ACC112 (cell line): ENCODE results near the gene LYRM2.

Source experiments
- H2AFZ ChIP-seq: fragments of 200-600 bp; sonication (generic); one replicate; pipeline ENCODE4 v1.6.0; 2017; ENCODE audit warnings: antibody characterized with exemption, low read length; ENCODE audit not compliant: unreplicated experiment
- H3K27ac ChIP-seq: fragments of 200-600 bp; sonication (generic); 2 replicates; pipeline ENCODE4 v1.5.1; 2014; ENCODE audit warnings: low read depth, mild to moderate bottlenecking, antibody characterized with exemption, low read length, moderate library complexity
- H3K27me3 ChIP-seq: fragments of 200-600 bp; sonication (generic); 2 replicates; pipeline ENCODE4 v1.6.1; 2014; ENCODE audit warnings: mild to moderate bottlenecking, antibody characterized with exemption, low read length, moderate library complexity, mixed read lengths; ENCODE audit not compliant: insufficient read depth
- H3K36me3 ChIP-seq: fragments of 200-600 bp; sonication (generic); 2 replicates; pipeline ENCODE4 v1.6.1; 2016; ENCODE audit warnings: mild to moderate bottlenecking, antibody characterized with exemption, low read length, moderate library complexity, mixed read lengths; ENCODE audit not compliant: insufficient read depth
- H3K4me1 ChIP-seq: fragments of 200-600 bp; sonication (generic); one replicate; pipeline ENCODE4 v1.6.1; 2016; ENCODE audit warnings: low read length, mixed read lengths; ENCODE audit not compliant: insufficient read depth, unreplicated experiment, control insufficient read depth
- H3K4me3 ChIP-seq: fragments of 200-600 bp; sonication (generic); 2 replicates; pipeline ENCODE4 v1.5.1; 2014; ENCODE audit warnings: mild to moderate bottlenecking, low read depth, low read length
- H3K79me2 ChIP-seq: fragments of 200-600 bp; sonication (generic); one replicate; pipeline ENCODE4 v1.6.0; 2016; ENCODE audit warnings: low read length; ENCODE audit not compliant: control insufficient read depth, unreplicated experiment, insufficient read depth

The LYRM2 gene

DNA sequence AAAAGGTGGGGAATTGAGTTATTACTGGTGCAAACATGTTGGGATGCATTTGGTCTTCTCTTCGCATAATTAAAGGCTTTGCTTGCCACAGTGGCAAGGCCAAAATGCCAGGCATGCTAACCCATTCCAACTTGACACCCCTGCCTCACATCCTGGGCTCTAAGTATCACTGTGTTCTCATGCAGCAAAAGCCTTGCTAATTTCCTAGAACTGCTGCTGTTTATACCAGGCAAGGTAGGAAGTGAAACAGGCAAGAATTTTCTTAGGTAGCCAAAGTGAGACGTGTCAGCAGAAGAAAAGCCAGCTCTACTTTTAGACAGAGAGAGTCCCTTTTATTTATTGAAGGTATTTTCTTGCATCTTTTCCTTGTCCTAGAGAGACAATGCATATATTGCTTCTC, 41.2 kb downstream of the LYRM2 start:
- Histone ChIP-seq H2AFZ (no peak overlapping the region), H3K36me3 (no peaks in the 10 kb centered on the region), H3K79me2 (no peaks in the 10 kb centered on the region), H3K4me1 (no peaks in the 10 kb centered on the region), H3K4me3 (no peak overlapping the region), H3K27me3 (no peaks in the 10 kb centered on the region), H3K27ac (no peak overlapping the region)

DNA sequence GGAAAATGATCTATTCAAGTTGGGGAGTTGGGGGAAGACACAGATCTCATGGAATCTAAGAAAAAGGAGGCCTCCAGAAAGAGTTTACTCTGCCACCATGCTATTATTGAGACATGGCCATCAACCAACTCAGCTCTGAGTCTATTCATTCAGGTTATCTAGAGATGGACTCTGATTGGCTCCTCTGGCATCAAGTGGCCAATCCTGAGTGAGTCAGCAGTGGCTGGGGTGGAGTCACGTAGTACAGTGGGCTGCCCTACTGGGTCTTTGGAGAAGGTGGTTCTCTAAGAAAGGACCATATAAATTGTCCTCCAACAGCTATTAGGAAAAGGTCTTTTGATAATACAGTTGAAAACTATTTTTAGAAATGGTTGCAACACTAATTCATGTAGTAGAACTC, 42.1 kb downstream of the LYRM2 start:
- H3K4me1 ChIP-seq = no peaks in the 10 kb centered on the region
- no peaks in the 10 kb centered on the region for H3K27me3 ChIP-seq
- H2AFZ ChIP-seq = no peak overlapping the region
- H3K27ac ChIP-seq = no peak overlapping the region
- no peak overlapping the region for H3K4me3 ChIP-seq
- H3K36me3 ChIP-seq = no peaks in the 10 kb centered on the region
- no peaks in the 10 kb centered on the region for H3K79me2 ChIP-seq

DNA sequence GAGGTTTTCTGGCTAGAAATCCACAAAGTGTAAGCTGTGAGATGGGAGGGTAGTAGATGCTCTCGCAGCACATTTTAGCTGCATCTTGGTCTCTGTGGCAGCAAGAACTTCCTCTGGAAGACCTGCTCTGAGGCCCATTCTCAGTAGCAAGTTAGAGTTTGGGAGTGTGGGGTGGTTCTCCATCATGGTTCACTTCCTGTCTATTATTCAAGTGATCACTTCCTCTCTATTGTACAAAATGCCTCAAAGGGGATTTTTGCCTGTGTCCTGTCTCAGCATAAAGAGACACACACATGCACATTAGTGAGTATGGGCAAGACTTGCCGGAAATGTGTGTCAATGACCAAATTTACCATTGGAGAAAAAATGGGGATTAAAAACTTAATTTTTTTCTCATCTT, 42.5 kb downstream of the LYRM2 start:
- no peaks in the 10 kb centered on the region for H3K27me3 ChIP-seq
- H2AFZ ChIP-seq = no peak overlapping the region
- no peaks in the 10 kb centered on the region for H3K36me3 ChIP-seq
- H3K4me1 ChIP-seq = no peaks in the 10 kb centered on the region
- H3K79me2 ChIP-seq = no peaks in the 10 kb centered on the region
- H3K27ac ChIP-seq = no peak overlapping the region
- H3K4me3 ChIP-seq = no peak overlapping the region

DNA sequence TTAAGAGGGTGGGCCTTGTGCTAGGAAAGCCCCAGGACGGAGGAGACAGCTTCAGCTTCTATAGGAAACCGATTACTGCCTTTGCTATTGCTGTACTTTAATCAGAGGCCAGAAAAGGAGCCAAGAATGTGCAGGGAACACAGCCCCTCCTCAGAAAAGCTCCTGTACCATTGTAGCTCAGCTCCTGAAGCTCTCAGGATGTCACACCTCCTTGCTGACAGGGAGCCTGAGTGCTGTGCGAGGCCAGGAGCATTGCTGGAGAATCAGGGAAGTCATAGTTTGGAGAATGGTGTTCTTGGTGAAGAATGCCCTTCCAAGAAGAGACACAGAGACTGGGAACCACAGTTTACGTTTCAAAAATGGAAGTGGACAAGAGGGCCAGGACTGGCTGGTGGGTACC, 46.8 kb downstream of the LYRM2 start:
- Histone ChIP-seq H3K36me3 (no peaks in the 10 kb centered on the region), H2AFZ (no peak overlapping the region)

DNA sequence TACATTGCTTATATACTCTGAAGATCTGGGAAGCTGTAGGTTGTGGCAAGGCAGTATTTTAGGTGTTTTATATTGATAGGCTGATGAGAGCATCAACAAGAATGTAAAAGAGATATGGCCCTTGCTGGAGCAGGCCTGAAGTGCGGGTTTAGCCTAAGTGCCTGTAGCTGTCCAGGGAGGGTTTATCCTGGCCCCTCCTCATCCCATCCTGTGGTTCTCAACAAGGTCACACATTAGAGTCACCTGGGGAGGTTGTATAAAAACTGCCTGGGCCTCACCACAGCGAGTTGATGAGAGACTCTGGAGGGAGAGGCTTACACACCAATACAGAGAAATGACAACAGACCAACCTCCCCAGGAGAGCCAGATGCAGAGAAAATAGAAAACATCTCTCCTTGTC, 48.4 kb downstream of the LYRM2 start:
- no peak overlapping the region for H3K4me3 ChIP-seq
- no peaks in the 10 kb centered on the region for H3K36me3 ChIP-seq
- H3K4me1 ChIP-seq = no peaks in the 10 kb centered on the region
- no peaks in the 10 kb centered on the region for H3K27me3 ChIP-seq
- no peaks in the 10 kb centered on the region for H3K79me2 ChIP-seq
- H3K27ac ChIP-seq = no peak overlapping the region
- H2AFZ ChIP-seq = no peak overlapping the region

More for the DNA sequence above, 46.8 kb downstream of the LYRM2 start:
- Histone ChIP-seq H3K27me3 (no peaks in the 10 kb centered on the region), H3K4me1 (no peaks in the 10 kb centered on the region), H3K4me3 (no peak overlapping the region), H3K79me2 (no peaks in the 10 kb centered on the region), H3K27ac (no peak overlapping the region)

DNA sequence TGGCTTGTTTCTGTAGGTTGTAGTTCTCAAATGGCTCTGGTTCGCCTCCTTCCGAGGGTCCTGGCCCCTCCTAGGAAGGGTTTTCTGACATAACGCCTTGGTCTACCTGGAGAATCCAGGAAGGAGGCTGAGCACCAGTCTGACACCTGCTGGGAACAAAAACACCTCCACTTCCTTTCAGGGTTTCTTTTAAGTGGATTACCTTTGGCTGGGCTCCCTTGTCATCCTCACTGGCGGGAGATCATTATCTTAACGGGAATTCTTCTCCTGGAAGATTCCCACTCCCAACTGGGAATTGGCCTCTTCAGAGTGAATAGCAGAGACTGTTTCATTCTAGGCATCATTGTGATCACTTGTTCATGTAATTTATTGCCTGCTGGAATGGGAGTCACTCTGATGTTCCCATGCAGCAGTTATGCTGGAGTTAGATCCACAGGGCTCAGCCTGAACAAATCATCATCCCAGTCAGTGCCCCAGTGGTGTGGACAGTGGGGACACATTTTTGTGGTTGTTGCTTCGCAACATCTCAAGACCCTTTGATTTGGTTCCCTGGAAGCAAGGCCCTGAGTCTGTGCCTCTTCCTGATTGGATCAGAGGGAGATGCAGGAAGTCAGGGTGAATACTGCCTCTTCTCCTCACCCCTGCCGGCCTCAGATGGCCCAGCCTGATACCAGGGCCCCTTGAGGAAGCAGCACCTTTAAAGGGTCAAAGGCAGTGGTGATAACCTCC, 49.1 kb downstream of the LYRM2 start:
- Histone ChIP-seq H3K27ac (no peak overlapping the region), H2AFZ (no peak overlapping the region), H3K27me3 (no peaks in the 10 kb centered on the region), H3K79me2 (no peaks in the 10 kb centered on the region), H3K4me3 (no peak overlapping the region), H3K4me1 (no peaks in the 10 kb centered on the region), H3K36me3 (no peaks in the 10 kb centered on the region)

DNA sequence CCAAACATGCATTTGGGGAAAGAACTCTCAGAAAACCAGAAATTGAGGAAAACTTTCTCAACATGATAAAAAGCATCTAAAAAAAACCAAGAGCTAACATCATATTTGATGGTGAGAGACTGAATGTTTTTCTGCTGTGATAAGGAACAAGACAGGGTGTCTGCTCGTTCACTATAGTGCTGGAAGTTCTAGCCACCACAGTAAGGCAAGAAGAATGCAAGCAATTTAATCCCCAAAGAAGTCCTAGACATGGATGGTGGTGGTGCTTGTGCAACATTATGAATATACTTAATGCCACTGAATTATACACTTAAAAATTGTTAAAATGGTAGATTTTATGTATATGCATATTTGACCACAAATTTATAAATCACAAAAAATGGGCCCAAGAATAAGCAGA, 53.4 kb downstream of the LYRM2 start:
- Histone ChIP-seq H3K36me3 (no peaks in the 10 kb centered on the region), H3K4me3 (no peak overlapping the region), H3K79me2 (no peaks in the 10 kb centered on the region), H2AFZ (no peak overlapping the region), H3K27me3 (peaks cover 9% of the 10 kb centered on the region), H3K27ac (no peak overlapping the region), H3K4me1 (no peaks in the 10 kb centered on the region)

DNA sequence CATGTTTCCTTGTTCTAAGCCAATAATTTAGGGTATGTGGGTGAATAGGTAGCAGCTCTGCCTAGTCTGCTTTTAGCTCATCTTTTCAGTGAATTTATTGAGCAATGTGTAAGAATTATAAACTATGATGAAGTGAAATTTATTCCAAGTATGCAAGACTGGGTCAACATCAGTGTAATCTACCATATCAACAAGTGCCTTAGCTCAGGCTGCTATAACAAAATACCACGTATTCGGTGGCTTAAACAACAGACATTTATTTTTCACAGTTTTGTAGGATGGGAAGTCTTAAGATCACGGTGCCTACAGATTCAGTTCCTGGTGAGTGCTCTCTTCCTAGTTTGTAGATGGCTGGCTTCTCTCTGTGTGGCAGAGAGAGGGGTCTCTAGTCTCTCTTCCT, 54.0 kb downstream of the LYRM2 start:
- Histone ChIP-seq H3K36me3 (no peaks in the 10 kb centered on the region), H3K27me3 (peaks cover 9% of the 10 kb centered on the region), H3K27ac (no peak overlapping the region), H3K4me1 (no peaks in the 10 kb centered on the region), H2AFZ (no peak overlapping the region), H3K4me3 (no peak overlapping the region), H3K79me2 (no peaks in the 10 kb centered on the region)

DNA sequence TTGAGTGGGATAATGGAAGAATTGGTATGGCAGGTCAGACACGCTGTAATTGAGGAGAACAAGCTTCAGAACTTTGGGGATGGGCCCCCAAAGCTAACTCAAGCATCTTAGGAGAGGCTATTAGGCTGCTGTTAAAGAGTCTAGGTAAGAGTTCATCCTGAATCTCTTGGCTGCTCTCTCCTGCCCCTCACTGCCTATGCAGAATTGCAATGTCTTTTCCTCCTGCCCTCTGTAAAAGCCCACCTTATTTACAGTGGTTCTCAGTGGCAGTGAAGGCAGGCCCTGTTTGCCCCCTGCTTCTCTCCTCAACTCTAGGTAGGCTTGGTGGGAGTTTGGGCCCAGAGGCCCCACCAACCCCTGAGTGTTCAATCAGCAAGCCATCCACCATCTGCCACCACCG, 55.0 kb downstream of the LYRM2 start:
- H3K4me1 ChIP-seq = no peaks in the 10 kb centered on the region
- peaks cover 9% of the 10 kb centered on the region for H3K27me3 ChIP-seq
- H3K27ac ChIP-seq = no peak overlapping the region
- no peak overlapping the region for H3K4me3 ChIP-seq
- H2AFZ ChIP-seq = no peak overlapping the region
- no peaks in the 10 kb centered on the region for H3K36me3 ChIP-seq
- H3K79me2 ChIP-seq = no peaks in the 10 kb centered on the region

DNA sequence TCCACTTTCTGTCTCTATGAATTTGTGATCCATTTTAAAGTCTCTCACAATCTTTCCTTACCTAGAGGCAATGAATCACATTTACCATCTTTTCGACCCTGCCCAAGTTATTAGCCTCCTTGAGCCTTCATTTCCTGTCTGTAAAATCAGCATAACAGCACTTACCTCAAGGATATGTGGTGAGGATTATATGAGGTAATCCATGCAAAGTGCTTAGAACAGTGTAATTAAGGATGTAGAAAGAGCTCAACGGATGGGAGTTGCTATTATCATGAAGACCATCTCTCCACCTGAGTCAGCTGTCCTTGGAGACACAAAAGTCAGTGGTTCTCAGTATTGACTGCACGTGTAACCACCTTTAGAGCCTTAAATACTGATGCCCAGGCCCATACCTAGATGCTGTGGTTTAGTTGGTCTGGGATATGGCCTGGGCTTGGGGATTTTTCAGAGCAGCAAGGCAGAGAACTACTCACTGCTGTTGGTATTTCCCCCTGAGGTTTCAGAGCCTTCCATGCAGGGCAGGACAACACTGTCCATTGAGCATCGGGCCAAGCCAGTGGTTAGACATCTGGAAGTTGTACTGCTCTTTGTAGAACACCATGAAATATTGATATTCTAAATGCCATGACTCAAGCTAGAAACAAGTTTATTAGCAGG, 55.8 kb downstream of the LYRM2 start:
- no peak overlapping the region for H3K4me3 ChIP-seq
- no peak overlapping the region for H2AFZ ChIP-seq
- no peaks in the 10 kb centered on the region for H3K4me1 ChIP-seq

DNA sequence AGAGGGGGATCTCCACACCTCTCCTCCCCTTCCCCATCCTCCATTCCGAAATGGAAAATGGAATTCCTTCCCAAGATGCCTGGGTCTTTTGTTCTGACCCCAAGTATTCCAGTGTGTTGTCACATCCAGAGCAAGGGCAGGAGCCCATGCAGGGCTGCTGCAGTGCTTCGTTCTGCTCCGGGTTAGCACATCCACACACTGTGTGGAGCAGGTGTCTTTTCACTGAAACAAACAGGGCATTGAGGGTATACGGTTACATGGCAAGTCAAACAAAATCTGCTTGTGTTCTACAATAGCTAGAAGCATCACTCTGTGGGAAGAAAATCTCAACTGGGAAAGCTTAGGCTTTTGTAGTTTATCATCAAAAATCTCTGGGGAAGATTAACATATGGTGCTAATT, 56.9 kb downstream of the LYRM2 start:
- Histone ChIP-seq H3K4me1 (no peaks in the 10 kb centered on the region), H3K4me3 (no peak overlapping the region), H3K36me3 (no peaks in the 10 kb centered on the region), H2AFZ (no peak overlapping the region), H3K27ac (no peak overlapping the region), H3K27me3 (peaks cover 9% of the 10 kb centered on the region), H3K79me2 (no peaks in the 10 kb centered on the region)

More for the DNA sequence above, 55.8 kb downstream of the LYRM2 start:
- peaks cover 9% of the 10 kb centered on the region for H3K27me3 ChIP-seq
- no peaks in the 10 kb centered on the region for H3K79me2 ChIP-seq
- no peaks in the 10 kb centered on the region for H3K36me3 ChIP-seq
- H3K27ac ChIP-seq = no peak overlapping the region
